ENCODE data around the gene ZBTB14.

The ZBTB14 gene

DNA sequence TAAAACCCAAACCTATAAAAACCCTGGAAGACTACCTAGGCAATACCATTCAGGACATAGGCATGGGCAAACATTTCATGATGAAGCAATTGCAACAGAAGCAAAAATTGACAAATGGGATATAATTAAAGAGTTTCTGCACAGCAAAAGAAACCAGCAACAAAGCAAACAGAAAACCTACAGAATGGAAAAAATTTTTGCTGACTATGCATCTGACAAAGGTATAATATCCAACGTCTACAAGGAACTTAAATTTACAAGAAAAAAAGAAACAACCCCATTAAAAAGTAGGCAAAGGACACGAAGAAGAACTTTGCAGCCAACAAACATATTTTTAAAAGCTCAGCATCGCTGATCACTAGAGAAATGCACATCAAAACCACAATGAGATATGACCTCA lies 28.8 kb downstream of the ZBTB14 start:
- Histone ChIP-seq H3K4me3 (ENCODE audit: insufficient read depth, low read length, poor library complexity, severe bottlenecking) (no peak overlapping the region), H3K79me2 (ENCODE audit: insufficient read depth, low read length) (no peaks in the 10 kb centered on the region), H3F3A (ENCODE audit: insufficient read depth) (no peaks in the 10 kb centered on the region), H3K9me2 (replicated peaks; ENCODE audit: insufficient read depth, low read length) (no peaks in the 10 kb centered on the region), H3K4me2 (ENCODE audit: low read depth, low read length, poor library complexity, severe bottlenecking) (no peak overlapping the region), H4K20me1 (ENCODE audit: low read depth, low read length) (no peaks in the 10 kb centered on the region), H3K27ac (ENCODE audit: low read depth, low read length) (no peak overlapping the region), H3K9ac (ENCODE audit: low read length) (no peak overlapping the region), H3K9me3 (ENCODE audit: insufficient read depth, low read length) (0 out of 2 replicates have a peak, but pooled peaks cover 4% of the 10 kb centered on the region), H3K27me3 (ENCODE audit: low read length) (no peaks in the 10 kb centered on the region), H2AFZ (ENCODE audit: low read depth, low read length, severe bottlenecking) (no peak overlapping the region), H3K36me3 (ENCODE audit: low read length) (no peaks in the 10 kb centered on the region)
- no peak for TF ChIP-seq EZH2phosphoT487 (conservative IDR thresholded peaks at IDR 0.05; ENCODE audit: low read length)
- TF ChIP-seq CTCF (IDR thresholded peaks at IDR 0.05; ENCODE audit: insufficient read depth, low read length, poor library complexity, severe bottlenecking) = no peak

DNA sequence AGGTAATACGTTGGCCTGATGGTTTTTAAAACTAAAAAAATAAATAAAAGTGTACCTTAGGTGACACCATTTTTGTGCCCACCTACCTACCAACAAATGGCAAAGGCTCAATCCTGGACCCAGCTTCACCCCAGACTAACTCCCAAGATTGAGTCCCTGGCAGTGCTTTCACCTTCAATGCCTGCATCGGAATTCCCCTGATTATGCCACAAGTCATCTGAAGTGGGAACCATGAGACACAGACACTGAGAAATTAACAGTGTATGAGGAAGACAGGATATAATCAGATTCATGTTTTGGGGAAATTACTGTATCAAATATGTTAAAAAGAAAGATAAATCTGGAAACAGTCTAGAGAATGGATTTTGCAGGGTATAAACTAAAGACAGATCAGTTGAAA lies 41.6 kb downstream of the ZBTB14 start:
- H3K36me3 ChIP-seq (ENCODE audit: low read length) = no peaks in the 10 kb centered on the region
- H3K9me3 ChIP-seq (ENCODE audit: insufficient read depth, low read length) = no peaks in the 10 kb centered on the region
- no peaks in the 10 kb centered on the region for H3K27me3 ChIP-seq (ENCODE audit: low read length)
- H3K4me3 ChIP-seq (ENCODE audit: insufficient read depth, low read length, poor library complexity, severe bottlenecking) = no peak overlapping the region
- no peak overlapping the region for H3K9ac ChIP-seq (ENCODE audit: low read length)
- H3K4me2 ChIP-seq (ENCODE audit: low read depth, low read length, poor library complexity, severe bottlenecking) = no peak overlapping the region
- no peaks in the 10 kb centered on the region for H3F3A ChIP-seq (ENCODE audit: insufficient read depth)
- no peaks in the 10 kb centered on the region for H3K79me2 ChIP-seq (ENCODE audit: insufficient read depth, low read length)
- no peaks in the 10 kb centered on the region for H3K9me2 ChIP-seq (replicated peaks; ENCODE audit: insufficient read depth, low read length)
- H4K20me1 ChIP-seq (ENCODE audit: low read depth, low read length) = no peaks in the 10 kb centered on the region
- no peak overlapping the region for H3K27ac ChIP-seq (ENCODE audit: low read depth, low read length)
- TF ChIP-seq CTCF (IDR thresholded peaks at IDR 0.05; ENCODE audit: insufficient read depth, low read length, poor library complexity, severe bottlenecking) = no peak
- no peak for TF ChIP-seq EZH2phosphoT487 (conservative IDR thresholded peaks at IDR 0.05; ENCODE audit: low read length)
- no peak overlapping the region for H2AFZ ChIP-seq (ENCODE audit: low read depth, low read length, severe bottlenecking)

DNA sequence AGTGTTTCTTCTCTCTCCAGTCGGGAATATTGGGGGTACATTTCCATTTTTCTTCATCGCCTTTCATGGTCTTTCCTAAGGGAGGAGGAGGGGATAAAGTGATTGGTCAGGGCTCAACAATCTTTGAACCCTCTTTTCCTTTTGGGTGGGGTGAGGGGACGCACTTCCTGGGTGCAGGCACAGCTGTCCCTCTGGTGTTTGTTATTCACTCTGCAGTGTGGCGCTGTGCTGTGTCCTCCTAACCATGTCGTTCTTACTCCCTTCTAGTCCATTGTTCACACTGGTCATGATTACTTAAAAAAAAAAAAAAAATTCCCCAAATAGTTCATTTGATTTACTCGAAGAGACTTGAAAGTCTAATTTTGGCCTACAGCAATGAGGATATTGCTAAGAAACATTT lies 44.4 kb downstream of the ZBTB14 start:
- Histone ChIP-seq H3K27ac (ENCODE audit: low read depth, low read length) (no peak overlapping the region), H3K79me2 (ENCODE audit: insufficient read depth, low read length) (no peaks in the 10 kb centered on the region), H3K36me3 (ENCODE audit: low read length) (no peaks in the 10 kb centered on the region), H3K4me2 (ENCODE audit: low read depth, low read length, poor library complexity, severe bottlenecking) (no peak overlapping the region), H3F3A (ENCODE audit: insufficient read depth) (no peaks in the 10 kb centered on the region), H4K20me1 (ENCODE audit: low read depth, low read length) (no peaks in the 10 kb centered on the region), H3K27me3 (ENCODE audit: low read length) (no peaks in the 10 kb centered on the region), H3K4me3 (ENCODE audit: insufficient read depth, low read length, poor library complexity, severe bottlenecking) (no peak overlapping the region), H3K9me3 (ENCODE audit: insufficient read depth, low read length) (no peaks in the 10 kb centered on the region), H2AFZ (ENCODE audit: low read depth, low read length, severe bottlenecking) (no peak overlapping the region), H3K9me2 (replicated peaks; ENCODE audit: insufficient read depth, low read length) (no peaks in the 10 kb centered on the region), H3K9ac (ENCODE audit: low read length) (no peak overlapping the region)
- TF ChIP-seq EZH2phosphoT487 (conservative IDR thresholded peaks at IDR 0.05; ENCODE audit: low read length) = no peak
- no peak for TF ChIP-seq CTCF (IDR thresholded peaks at IDR 0.05; ENCODE audit: insufficient read depth, low read length, poor library complexity, severe bottlenecking)

Data from SU-DHL-6 (cell line).